Kidney tubule cell (primary cell): ENCODE measurements around the gene FGF18.

Source experiments
- DNase-seq: peaks from one replicate; pipeline ENCODE4 v3.0.0-alpha.2; 2018; ENCODE audit warnings: low spot score

FGF18 gene

GRCh38 chr5:171442287-171443042 lies 23.0 kb downstream of the FGF18 start:
- no peak for DNase-seq

- DNase-seq, result peak; percentile 84
Observed at GRCh38 chr5:171444582-171444981, 25.1 kb downstream of the FGF18 start.

- DNase-seq, result no peak
Observed at GRCh38 chr5:171445644-171446516, 26.4 kb downstream of the FGF18 start.

GRCh38 chr5:171447226-171447625 lies 27.8 kb downstream of the FGF18 start:
- no peak for DNase-seq

- no peak for DNase-seq
Observed at GRCh38 chr5:171449426-171449825, 30.0 kb downstream of the FGF18 start.

- DNase-seq, result peak; percentile 75
Observed at GRCh38 chr5:171450423-171451331, 31.2 kb downstream of the FGF18 start.

GRCh38 chr5:171451421-171451820 lies 32.0 kb downstream of the FGF18 start:
- DNase-seq, result no peak

- no peak for DNase-seq
Observed at GRCh38 chr5:171453056-171453725, 33.7 kb downstream of the FGF18 start.

GRCh38 chr5:171453988-171454387 lies 34.5 kb downstream of the FGF18 start:
- no peak for DNase-seq

GRCh38 chr5:171454549-171454948 lies 35.1 kb downstream of the FGF18 start:
- DNase-seq, result no peak

- no peak for DNase-seq
Observed at GRCh38 chr5:171455522-171455921, 36.1 kb downstream of the FGF18 start.

GRCh38 chr5:171457208-171457981 lies 37.9 kb downstream of the FGF18 start:
- no peak for DNase-seq

GRCh38 chr5:171459839-171460238 lies 40.4 kb downstream of the FGF18 start:
- no peak for DNase-seq

GRCh38 chr5:171462136-171462927 lies 42.9 kb downstream of the FGF18 start:
- DNase-seq, result no peak

- DNase-seq, result no peak
Observed at GRCh38 chr5:171462928-171463861, 43.7 kb downstream of the FGF18 start.

- no peak for DNase-seq
Observed at GRCh38 chr5:171463862-171464229, 44.4 kb downstream of the FGF18 start.

- no peak for DNase-seq
Observed at GRCh38 chr5:171464829-171465228, 45.4 kb downstream of the FGF18 start.

GRCh38 chr5:171467107-171467506 lies 47.7 kb downstream of the FGF18 start:
- no peak for DNase-seq

GRCh38 chr5:171469326-171469725 lies 49.9 kb downstream of the FGF18 start:
- no peak for DNase-seq
